AG09309 (cell line): ENCODE measurements around the gene PCDHB7.
"Not testable (repeated sequence)": the region's sequence is repeated elsewhere in the genome, so short reads cannot be mapped to it uniquely, and the experiment has no call there.

Experiments
- DNase-seq: peaks from one replicate; pipeline ENCODE4 v3.0.0-alpha.2; 2010; ENCODE audit warnings: low read depth
- H3K4me3 ChIP-seq: 2 replicates; pipeline ENCODE4 v1.5.1; 2011; ENCODE audit warnings: mild to moderate bottlenecking, low read depth, low read length, moderate library complexity; ENCODE audit not compliant: control insufficient read depth
- TF ChIP-seq, protein P1 (sequence below): IDR thresholded peaks from 2 replicates; pipeline ENCODE4 v1.5.1; 2011; ENCODE audit warnings: mild to moderate bottlenecking, low read depth, low read length, inconsistent platforms; ENCODE audit not compliant: insufficient read depth, control insufficient read depth; ENCODE audit errors: missing control alignments

Gene PCDHB7

DNA sequence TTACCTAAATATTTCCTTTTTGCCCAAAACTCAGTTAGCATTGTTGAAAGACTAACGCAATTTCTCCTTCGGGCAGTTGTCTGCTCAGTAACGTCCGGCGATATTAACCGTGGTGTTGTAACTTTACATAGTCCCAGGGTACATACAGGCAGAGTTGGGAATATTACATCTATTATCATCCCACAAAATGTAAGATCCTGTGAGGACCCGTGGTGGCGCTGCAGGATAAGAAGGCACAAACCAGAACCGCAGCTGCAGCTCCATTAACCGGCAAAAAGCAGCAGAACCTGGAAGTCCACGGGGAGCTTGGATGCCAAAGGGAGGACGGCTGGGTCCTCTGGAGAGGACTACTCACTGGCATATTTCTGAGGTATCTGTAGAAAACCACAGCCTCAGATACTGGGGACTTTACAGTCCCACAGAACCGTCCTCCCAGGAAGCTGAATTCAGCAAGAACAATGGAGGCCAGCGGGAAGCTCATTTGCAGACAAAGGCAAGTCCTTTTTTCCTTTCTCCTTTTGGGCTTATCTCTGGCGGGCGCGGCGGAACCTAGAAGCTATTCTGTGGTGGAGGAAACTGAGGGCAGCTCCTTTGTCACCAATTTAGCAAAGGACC is 5.2 kb downstream of the PCDHB7 start, which contains the start of gene PCDHB8:
Gene PCDHB8 (plus strand): TSS at position 214 of the 615 bp plus-strand sequence. CDS start 245 bp downstream, at position 459.
- DNase-seq, H3K4me3 ChIP-seq: not testable (repeated sequence)
- TF ChIP-seq, protein P1, sequence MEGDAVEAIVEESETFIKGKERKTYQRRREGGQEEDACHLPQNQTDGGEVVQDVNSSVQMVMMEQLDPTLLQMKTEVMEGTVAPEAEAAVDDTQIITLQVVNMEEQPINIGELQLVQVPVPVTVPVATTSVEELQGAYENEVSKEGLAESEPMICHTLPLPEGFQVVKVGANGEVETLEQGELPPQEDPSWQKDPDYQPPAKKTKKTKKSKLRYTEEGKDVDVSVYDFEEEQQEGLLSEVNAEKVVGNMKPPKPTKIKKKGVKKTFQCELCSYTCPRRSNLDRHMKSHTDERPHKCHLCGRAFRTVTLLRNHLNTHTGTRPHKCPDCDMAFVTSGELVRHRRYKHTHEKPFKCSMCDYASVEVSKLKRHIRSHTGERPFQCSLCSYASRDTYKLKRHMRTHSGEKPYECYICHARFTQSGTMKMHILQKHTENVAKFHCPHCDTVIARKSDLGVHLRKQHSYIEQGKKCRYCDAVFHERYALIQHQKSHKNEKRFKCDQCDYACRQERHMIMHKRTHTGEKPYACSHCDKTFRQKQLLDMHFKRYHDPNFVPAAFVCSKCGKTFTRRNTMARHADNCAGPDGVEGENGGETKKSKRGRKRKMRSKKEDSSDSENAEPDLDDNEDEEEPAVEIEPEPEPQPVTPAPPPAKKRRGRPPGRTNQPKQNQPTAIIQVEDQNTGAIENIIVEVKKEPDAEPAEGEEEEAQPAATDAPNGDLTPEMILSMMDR: peak; percentile 35

DNA sequence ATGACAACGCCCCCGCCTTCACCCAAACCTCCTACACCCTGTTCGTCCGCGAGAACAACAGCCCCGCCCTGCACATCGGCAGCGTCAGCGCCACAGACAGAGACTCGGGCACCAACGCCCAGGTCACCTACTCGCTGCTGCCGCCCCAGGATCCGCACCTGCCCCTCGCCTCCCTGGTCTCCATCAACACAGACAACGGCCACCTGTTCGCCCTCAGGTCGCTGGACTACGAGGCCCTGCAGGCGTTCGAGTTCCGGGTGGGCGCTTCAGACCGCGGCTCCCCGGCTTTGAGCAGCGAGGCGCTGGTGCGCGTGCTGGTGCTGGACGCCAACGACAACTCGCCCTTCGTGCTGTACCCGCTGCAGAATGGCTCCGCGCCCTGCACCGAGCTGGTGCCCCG is 6.9 kb downstream of the PCDHB7 start:
- not testable (repeated sequence) for H3K4me3 ChIP-seq, DNase-seq

DNA sequence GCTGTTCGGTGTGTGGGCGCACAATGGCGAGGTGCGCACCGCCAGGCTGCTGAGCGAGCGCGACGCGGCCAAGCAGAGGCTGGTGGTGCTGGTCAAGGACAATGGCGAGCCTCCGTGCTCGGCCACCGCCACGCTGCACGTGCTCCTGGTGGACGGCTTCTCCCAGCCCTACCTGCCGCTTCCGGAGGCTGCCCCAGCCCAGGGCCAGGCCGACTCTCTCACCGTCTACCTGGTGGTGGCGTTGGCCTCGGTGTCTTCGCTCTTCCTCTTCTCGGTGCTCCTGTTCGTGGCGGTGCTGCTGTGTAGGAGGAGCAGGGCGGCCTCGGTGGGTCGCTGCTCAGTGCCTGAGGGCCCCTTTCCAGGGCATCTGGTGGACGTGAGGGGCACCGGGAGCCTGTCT is 7.4 kb downstream of the PCDHB7 start:
- DNase-seq, H3K4me3 ChIP-seq: not testable (repeated sequence)

DNA sequence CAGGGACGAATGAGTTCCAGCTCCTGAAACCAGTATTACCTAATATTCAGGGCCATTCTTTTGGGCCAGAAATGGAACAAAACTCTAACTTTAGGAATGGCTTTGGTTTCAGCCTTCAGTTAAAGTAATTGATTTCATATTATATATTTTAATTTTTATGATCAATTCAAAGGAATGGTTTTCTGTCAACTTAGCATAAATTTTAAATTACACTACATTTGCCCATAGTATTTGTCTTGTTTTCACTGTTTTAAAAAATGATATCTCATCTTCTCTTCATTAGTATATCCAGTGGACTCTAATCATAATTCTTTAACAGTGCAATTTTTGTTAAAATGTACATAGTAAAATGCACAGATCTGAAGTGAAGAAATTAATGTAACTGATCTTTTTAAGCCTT is 7.9 kb downstream of the PCDHB7 start:
- DNase-seq: no peak
- H3K4me3 ChIP-seq: no peak overlapping the region
- TF ChIP-seq, protein P1: no peak

DNA sequence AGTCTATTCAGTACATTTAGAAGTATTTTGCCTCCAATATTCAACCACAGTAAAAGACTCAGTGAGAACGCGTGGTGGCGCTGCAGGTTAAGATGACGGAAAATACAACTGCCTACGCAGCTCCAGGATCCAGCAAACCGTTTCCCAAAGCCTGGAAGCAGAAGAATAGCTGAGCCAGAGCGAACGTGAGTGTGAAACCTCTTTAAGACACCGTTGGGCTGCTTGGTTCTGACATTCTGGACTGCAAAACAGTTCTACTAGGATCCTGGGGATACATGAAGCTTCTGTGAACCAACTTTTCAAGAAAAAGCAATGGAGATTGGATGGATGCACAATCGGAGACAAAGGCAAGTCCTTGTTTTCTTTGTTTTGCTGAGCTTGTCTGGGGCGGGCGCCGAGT is 9.8 kb downstream of the PCDHB7 start, which contains the start of gene PCDHB16:
Gene PCDHB16 (plus strand): TSS at position 140 of the 400 bp plus-strand sequence. CDS start 173 bp downstream, at position 313.
- H3K4me3 ChIP-seq: peak within 1 kb of the TSS; percentile 34
- TF ChIP-seq, protein P1: peak; percentile 61
- DNase-seq: no peak

DNA sequence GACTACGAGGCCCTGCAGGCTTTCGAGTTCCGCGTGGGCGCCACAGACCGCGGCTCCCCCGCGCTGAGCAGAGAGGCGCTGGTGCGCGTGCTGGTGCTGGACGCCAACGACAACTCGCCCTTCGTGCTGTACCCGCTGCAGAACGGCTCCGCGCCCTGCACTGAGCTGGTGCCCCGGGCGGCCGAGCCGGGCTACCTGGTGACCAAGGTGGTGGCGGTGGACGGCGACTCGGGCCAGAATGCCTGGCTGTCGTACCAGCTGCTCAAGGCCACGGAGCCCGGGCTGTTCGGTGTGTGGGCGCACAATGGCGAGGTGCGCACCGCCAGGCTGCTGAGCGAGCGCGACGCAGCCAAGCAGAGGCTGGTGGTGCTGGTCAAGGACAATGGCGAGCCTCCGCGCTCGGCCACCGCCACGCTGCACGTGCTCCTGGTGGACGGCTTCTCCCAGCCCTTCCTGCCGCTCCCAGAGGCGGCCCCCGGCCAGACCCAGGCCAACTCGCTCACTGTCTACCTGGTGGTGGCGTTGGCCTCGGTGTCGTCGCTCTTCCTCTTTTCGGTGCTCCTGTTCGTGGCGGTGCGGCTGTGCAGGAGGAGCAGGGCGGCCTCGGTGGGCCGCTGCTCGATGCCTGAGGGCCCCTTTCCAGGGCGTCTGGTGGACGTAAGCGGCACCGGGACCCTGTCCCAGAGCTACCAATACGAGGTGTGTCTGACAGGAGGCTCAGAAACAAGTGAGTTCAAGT is 11.8 kb downstream of the PCDHB7 start:
- H3K4me3 ChIP-seq, DNase-seq: not testable (repeated sequence)

DNA sequence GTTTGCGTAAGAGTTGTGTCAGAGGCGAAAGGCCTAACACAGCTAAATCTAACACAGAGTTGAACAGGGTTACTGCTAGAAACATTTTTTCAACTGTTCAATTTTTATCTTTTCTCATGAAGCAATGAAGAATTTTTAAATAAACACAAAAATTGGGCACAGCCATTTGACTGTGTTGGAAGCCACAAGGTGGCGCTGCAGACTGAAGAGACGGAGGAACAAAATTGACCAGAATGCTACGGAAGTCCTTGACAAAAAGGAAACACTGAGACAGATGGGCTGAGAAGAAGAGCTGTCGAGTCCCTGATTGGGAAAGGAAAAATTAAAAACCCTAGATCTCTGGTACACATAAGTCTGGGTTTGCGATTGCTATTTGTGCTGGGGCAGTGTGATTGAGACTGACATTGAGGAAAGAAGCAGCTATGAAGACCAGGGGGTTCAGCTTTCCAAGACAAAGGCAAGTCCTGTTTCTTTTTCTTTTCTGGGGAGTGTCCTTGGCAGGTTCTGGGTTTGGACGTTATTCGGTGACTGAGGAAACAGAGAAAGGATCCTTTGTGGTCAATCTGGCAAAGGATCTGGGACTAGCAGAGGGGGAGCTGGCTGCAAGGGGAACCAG is 14.6 kb downstream of the PCDHB7 start, which contains the start of gene PCDHB9:
Gene PCDHB9 (plus strand): TSS at position 265 of the 616 bp plus-strand sequence. CDS start 158 bp downstream, at position 423.
- DNase-seq: no peak
- TF ChIP-seq, protein P1: peak; percentile 70
- peak within 1 kb of the TSS; percentile 27 for H3K4me3 ChIP-seq

DNA sequence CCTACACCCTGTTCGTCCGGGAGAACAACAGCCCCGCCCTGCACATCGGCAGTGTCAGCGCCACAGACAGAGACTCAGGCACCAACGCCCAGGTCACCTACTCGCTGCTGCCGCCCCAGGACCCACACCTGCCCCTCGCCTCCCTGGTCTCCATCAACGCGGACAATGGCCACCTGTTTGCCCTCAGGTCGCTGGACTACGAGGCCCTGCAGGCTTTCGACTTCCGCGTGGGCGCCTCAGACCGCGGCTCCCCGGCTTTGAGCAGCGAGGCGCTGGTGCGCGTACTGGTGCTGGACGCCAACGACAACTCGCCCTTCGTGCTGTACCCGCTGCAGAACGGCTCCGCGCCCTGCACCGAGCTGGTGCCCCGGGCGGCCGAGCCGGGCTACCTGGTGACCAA is 16.2 kb downstream of the PCDHB7 start:
- not testable (repeated sequence) for H3K4me3 ChIP-seq, DNase-seq

DNA sequence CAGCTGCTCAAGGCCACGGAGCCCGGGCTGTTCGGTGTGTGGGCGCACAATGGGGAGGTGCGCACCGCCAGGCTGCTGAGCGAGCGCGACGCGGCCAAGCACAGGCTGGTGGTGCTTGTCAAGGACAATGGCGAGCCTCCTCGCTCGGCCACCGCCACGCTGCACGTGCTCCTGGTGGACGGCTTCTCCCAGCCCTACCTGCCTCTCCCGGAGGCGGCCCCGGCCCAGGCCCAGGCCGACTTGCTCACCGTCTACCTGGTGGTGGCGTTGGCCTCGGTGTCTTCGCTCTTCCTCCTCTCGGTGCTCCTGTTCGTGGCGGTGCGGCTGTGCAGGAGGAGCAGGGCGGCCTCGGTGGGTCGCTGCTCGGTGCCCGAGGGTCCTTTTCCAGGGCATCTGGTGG is 16.7 kb downstream of the PCDHB7 start:
- not testable (repeated sequence) for H3K4me3 ChIP-seq, DNase-seq
